A549 (cell line): Measurements from ENCODE around the gene CD1D. TPM values are rescaled to one million over a fixed set of nuclear protein-coding genes. Genes with fewer than 3 reads are reported as not detected.

Source experiments
- ATAC-seq, 2 experiments: fragments of 200-7000 bp in 1 of 2; fragments of >200 bp in 1 of 2; cut with Nextera tagmentation in 1 of 2; cut with Tn5 transposase in 1 of 2; 3 replicates each; pipeline versions ENCODE4 v1.8.0 to v1.9.1; 2018 to 2020; ENCODE audit warnings: mild to moderate bottlenecking in 1 of 2, moderate library complexity in 1 of 2
- CTCF ChIA-PET: fragments of 300-600 bp; sonication (Branson Sonifier 250); formaldehyde crosslinking; extraction: SDS; loops from one replicate; lab custom pipeline; 2021; ENCODE audit warnings: antibody characterized with exemption, inconsistent platforms; lab: Yijun Ruan, JAX
- POLR2A ChIA-PET: fragments of 350-600 bp; formaldehyde crosslinking; extraction: SDS; loops from one replicate; lab custom pipeline; 2021; ENCODE audit warnings: antibody characterized with exemption, inconsistent platforms; lab: Yijun Ruan, JAX
- DNase-seq, 2 experiments: peaks; one replicate each; pipeline versions ENCODE4 v3.0.0 to v3.0.0-alpha.2; 2011 to 2016; ENCODE audit warnings: low read depth in 1 of 2, low spot score in 1 of 2
- FAIRE-seq: peaks from 2 replicates; lab custom pipeline; 2011; peaks lifted over from hg19 to GRCh38; lab: Jason Lieb, UNC
- H3K27ac ChIP-seq, 2 experiments: fragments of >200 bp; sonication (Bioruptor Twin); formaldehyde crosslinking; 3 replicates each; pipeline ENCODE4 v1.5.1; 2016 to 2017
- H3K4me1 ChIP-seq: fragments of >200 bp; sonication (Bioruptor Twin); formaldehyde crosslinking; 3 replicates; pipeline ENCODE4 v1.6.1; 2016
- H3K4me2 ChIP-seq: fragments of >200 bp; sonication (Bioruptor Twin); formaldehyde crosslinking; 3 replicates; pipeline ENCODE4 v1.6.1; 2016
- H3K4me3 ChIP-seq: fragments of >200 bp; sonication (Bioruptor Twin); formaldehyde crosslinking; 3 replicates; pipeline ENCODE4 v1.5.1; 2016
- H3K9me3 ChIP-seq: fragments of >200 bp; sonication (Bioruptor Twin); formaldehyde crosslinking; 3 replicates; pipeline ENCODE4 v1.6.1; 2016
- ATOH8 ChIP-seq: fragments of 250-450 bp; sonication (Bioruptor Pico); IDR thresholded peaks from 2 replicates; pipeline ENCODE4 v1.5.0; 2020; ENCODE audit warnings: low read depth, mild to moderate bottlenecking, moderate library complexity
- BCL3 ChIP-seq: fragments of >200 bp; sonication (Bioruptor Twin); formaldehyde crosslinking; IDR thresholded peaks from 3 replicates; pipeline ENCODE4 v1.6.1; 2016
- CEBPB ChIP-seq, 2 experiments: fragments of >200 bp in 1 of 2; sonication (Bioruptor Twin) in 1 of 2; formaldehyde crosslinking in 1 of 2; IDR thresholded peaks; 2 replicates each; pipeline ENCODE4 v1.6.1; 2012 to 2016
- CTCF ChIP-seq: fragments of >200 bp; sonication (Bioruptor Twin); formaldehyde crosslinking; IDR thresholded peaks from 3 replicates; pipeline ENCODE4 v1.5.1; 2016
- ELK1 ChIP-seq: fragments of 150-350 bp; IDR thresholded peaks from 2 replicates; pipeline ENCODE4 v1.6.1; 2014; ENCODE audit warnings: low read depth, mild to moderate bottlenecking, low read length
- EP300 ChIP-seq, 2 experiments: fragments of >200 bp; sonication (Bioruptor Twin); formaldehyde crosslinking; IDR thresholded peaks; 2 replicates in 1 of 2; 3 replicates in 1 of 2; pipeline ENCODE4 v1.6.1; 2016 to 2017
- ESRRA ChIP-seq: fragments of 150-350 bp; IDR thresholded peaks from 2 replicates; pipeline ENCODE4 v1.6.1; 2014; ENCODE audit warnings: mild to moderate bottlenecking, low read length, borderline replicate concordance
- FOXS1 ChIP-seq: fragments of 250-450 bp; sonication (Bioruptor Pico); IDR thresholded peaks from 2 replicates; pipeline ENCODE4 v1.5.0; 2020; ENCODE audit warnings: mild to moderate bottlenecking, moderate library complexity
- MAZ ChIP-seq: fragments of 150-350 bp; IDR thresholded peaks from 2 replicates; pipeline ENCODE4 v1.6.1; 2014; ENCODE audit warnings: antibody characterized with exemption, low read depth, low read length, borderline replicate concordance
- MYC ChIP-seq: IDR thresholded peaks from 2 replicates; pipeline ENCODE4 v1.6.1; 2012; ENCODE audit warnings: mild to moderate bottlenecking, inconsistent platforms, low read length, improper control_type of control experiment, borderline replicate concordance
- POLR2A ChIP-seq: IDR thresholded peaks from 2 replicates; pipeline ENCODE4 v1.6.1; 2012; ENCODE audit warnings: mild to moderate bottlenecking, low read length
- RAD21 ChIP-seq, 2 experiments: fragments of >200 bp in 1 of 2; sonication (Bioruptor Twin) in 1 of 2; formaldehyde crosslinking in 1 of 2; IDR thresholded peaks in 1 of 2; conservative IDR thresholded peaks in 1 of 2; 2 replicates in 1 of 2; 3 replicates in 1 of 2; pipeline ENCODE4 v1.6.1; 2012 to 2018; ENCODE audit warnings: inconsistent platforms in 1 of 2
- RARB ChIP-seq: fragments of 250-450 bp; sonication (Bioruptor Pico); IDR thresholded peaks from 2 replicates; pipeline ENCODE4 v1.8.0; 2021; ENCODE audit warnings: mild to moderate bottlenecking, moderate library complexity
- TFCP2L1 ChIP-seq: fragments of 250-450 bp; sonication (Bioruptor Pico); IDR thresholded peaks from 2 replicates; pipeline ENCODE4 v1.5.0; 2021; ENCODE audit warnings: mild to moderate bottlenecking
- TP53 ChIP-seq: fragments of 250-450 bp; sonication (Bioruptor Pico); IDR thresholded peaks from 2 replicates; pipeline ENCODE4 v1.5.0; 2021; ENCODE audit warnings: mild to moderate bottlenecking, moderate library complexity
- WGBS: methylation state at CpG from one replicate; pipeline ENCODE4 v1.1.6; 2017; ENCODE audit errors: missing lambda C conversion rate; 5-methylcytosine and 5-hydroxymethylcytosine counted together
- polyA plus RNA-seq, 4 experiments: library from polyadenylated mRNA; depleted of rRNA in 3 of 4; stranded (reverse); fragments of >200 nt; fragmentation: RNase III in 1 of 4; extraction: RNeasy Plus Mini Kit Qiagen cat#74134 plus additional on column Dnase treatment in 1 of 4; gene quantifications; 2 replicates in 3 of 4; 3 replicates in 1 of 4; pipeline ENCODE4 v1.2.3, GENCODE V29; 2011 to 2017
- TF ChIP-seq, protein P1 (sequence below): fragments of 200-600 bp; sonication (generic); IDR thresholded peaks from 2 replicates; pipeline ENCODE4 v1.6.1; 2016; ENCODE audit warnings: antibody characterized with exemption, mild to moderate bottlenecking, moderate library complexity
- TF ChIP-seq, protein P2 (sequence below): fragments of 250-450 bp; sonication (Bioruptor Pico); IDR thresholded peaks from 2 replicates; pipeline ENCODE4 v1.5.0; 2021; ENCODE audit warnings: mild to moderate bottlenecking, moderate library complexity, borderline replicate concordance

The CD1D gene
- polyA plus RNA-seq, 2 of the 4 experiments (the other 2 are of a cell fraction), result 0.04 TPM; not detected in 1

DNA sequence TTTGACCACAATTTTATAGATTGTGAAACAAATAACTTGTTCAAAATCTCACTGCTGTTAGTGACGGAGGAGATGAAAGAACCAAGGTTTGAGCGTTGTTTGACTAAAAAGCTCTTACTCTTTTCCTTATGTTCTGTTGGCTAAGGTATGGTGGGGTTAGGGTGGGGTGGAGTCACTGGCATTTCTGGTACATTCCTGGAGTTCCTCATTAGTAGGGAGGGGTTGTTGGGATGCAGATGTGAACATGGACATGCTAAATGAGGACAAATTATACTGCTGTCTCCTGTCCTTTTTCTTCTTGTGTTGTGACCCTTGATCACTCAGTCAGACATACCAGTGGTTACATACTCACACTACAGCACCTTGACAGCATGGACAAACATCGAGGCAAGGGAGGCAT lies 26.2 kb upstream of the CD1D start:
- POLR2A ChIA-PET, result no interaction called here
- ATAC-seq, result no peak
- TF ChIP-seq FOXS1 (CRISPR knock-in tag) (no peak), ATOH8 (no peak), CTCF (no peak), MYC (no peak)
- WGBS, result 32% methylated on average over 3 of the region's 3 CpGs
- Histone ChIP-seq H3K4me1 (no peaks in the 10 kb centered on the region), H3K4me3 (no peak overlapping the region), H3K27ac (no peak overlapping the region), H3K9me3 (no peaks in the 10 kb centered on the region), H3K4me2 (no peak overlapping the region)
- DNase-seq, result no peak
- no peak for FAIRE-seq
- CTCF ChIA-PET, result interaction anchor here (1.1 kb wide), 1 partner anchor 29 kb away, joined by 3 read pairs; no protein-coding TSS in a partner anchor

GRCh38 chr1:158155673-158156072 lies 25.0 kb upstream of the CD1D start:
- ChIA-PET CTCF (interaction anchor here (0.7 to 1.4 kb wide), 2 partner anchors 31 to 192 kb away, joined by 3 to 4 read pairs; no protein-coding TSS in a partner anchor), POLR2A (no interaction called here)
- Histone ChIP-seq H3K9me3 (no peaks in the 10 kb centered on the region), H3K4me2 (no peak overlapping the region), H3K4me1 (no peaks in the 10 kb centered on the region), H3K4me3 (no peak overlapping the region), H3K27ac (no peak overlapping the region)
- FAIRE-seq (no peak), DNase-seq (no peak), ATAC-seq (no peak)
- TF ChIP-seq MAZ (no peak), RAD21 (conservative IDR thresholded peaks at IDR 0.05 in 1 of 2, IDR thresholded peaks at IDR 0.05 in 1 of 2) (no peak), BCL3 (no peak), TFCP2L1 (CRISPR knock-in tag) (no peak), EP300 (IDR thresholded peaks at IDR 0.05) (no peak), CEBPB (IDR thresholded peaks at IDR 0.05) (no peak), CTCF (no peak), ESRRA (no peak), RARB (no peak), TP53 (CRISPR knock-in tag) (no peak), POLR2A (no peak), ELK1 (no peak)
- TF ChIP-seq, protein P1, sequence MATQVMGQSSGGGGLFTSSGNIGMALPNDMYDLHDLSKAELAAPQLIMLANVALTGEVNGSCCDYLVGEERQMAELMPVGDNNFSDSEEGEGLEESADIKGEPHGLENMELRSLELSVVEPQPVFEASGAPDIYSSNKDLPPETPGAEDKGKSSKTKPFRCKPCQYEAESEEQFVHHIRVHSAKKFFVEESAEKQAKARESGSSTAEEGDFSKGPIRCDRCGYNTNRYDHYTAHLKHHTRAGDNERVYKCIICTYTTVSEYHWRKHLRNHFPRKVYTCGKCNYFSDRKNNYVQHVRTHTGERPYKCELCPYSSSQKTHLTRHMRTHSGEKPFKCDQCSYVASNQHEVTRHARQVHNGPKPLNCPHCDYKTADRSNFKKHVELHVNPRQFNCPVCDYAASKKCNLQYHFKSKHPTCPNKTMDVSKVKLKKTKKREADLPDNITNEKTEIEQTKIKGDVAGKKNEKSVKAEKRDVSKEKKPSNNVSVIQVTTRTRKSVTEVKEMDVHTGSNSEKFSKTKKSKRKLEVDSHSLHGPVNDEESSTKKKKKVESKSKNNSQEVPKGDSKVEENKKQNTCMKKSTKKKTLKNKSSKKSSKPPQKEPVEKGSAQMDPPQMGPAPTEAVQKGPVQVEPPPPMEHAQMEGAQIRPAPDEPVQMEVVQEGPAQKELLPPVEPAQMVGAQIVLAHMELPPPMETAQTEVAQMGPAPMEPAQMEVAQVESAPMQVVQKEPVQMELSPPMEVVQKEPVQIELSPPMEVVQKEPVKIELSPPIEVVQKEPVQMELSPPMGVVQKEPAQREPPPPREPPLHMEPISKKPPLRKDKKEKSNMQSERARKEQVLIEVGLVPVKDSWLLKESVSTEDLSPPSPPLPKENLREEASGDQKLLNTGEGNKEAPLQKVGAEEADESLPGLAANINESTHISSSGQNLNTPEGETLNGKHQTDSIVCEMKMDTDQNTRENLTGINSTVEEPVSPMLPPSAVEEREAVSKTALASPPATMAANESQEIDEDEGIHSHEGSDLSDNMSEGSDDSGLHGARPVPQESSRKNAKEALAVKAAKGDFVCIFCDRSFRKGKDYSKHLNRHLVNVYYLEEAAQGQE, result no peak
- TF ChIP-seq, protein P2, sequence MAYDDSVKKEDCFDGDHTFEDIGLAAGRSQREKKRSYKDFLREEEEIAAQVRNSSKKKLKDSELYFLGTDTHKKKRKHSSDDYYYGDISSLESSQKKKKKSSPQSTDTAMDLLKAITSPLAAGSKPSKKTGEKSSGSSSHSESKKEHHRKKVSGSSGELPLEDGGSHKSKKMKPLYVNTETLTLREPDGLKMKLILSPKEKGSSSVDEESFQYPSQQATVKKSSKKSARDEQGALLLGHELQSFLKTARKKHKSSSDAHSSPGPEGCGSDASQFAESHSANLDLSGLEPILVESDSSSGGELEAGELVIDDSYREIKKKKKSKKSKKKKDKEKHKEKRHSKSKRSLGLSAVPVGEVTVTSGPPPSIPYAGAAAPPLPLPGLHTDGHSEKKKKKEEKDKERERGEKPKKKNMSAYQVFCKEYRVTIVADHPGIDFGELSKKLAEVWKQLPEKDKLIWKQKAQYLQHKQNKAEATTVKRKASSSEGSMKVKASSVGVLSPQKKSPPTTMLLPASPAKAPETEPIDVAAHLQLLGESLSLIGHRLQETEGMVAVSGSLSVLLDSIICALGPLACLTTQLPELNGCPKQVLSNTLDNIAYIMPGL (CRISPR knock-in tag), result no peak
- WGBS, result 17% methylated on average over 1 of the region's 1 CpG
